ENCODE results near the gene ITGA1.

ITGA1 gene

DNA sequence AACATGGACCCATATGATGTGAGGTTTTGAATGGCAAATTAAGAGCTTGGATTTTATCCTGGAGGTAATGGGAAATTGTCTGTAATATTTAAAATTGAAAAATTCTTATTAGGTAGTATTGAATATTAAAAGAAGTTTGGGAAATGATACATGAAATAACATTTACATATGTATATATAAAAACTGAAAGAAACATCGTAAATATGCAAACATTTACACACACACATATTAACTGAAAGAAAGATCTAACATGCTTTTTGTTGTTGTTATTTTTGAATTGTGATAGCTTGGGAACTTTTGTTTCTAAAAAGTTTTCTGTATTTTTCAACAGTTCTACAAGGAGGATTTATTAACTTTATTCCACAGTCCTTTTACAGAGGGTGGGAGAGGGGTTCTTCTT is 118.6 kb downstream of the ITGA1 start:
- no peak for DNase-seq

- no peak for DNase-seq
These were observed 119.1 kb downstream of the ITGA1 start for GRCh38 chr5:52906845-52907244.

DNA sequence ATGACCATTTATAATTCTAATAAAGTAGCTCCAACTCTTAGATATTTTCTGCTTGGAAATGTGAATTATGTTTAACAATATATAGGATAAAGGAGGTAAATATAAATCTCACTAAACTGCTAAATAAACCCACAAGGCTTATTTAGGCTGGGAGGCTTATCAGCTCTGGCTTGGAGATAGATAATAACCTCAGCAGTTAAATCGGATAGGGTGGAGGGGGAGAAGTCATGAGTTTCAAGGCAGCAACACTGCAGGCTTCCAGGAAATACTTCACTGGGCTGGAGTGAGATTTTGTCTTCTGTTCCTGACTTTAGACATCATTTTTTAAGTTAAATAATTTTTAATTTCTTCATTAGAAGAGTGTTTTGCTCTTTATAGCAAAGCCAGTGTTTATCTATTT is 121.5 kb downstream of the ITGA1 start:
- no peak for DNase-seq

- DNase-seq, result no peak
These were observed 122.4 kb downstream of the ITGA1 start for GRCh38 chr5:52910071-52910470.

- peak; percentile 71 for DNase-seq
These were observed 127.6 kb downstream of the ITGA1 start for GRCh38 chr5:52915176-52915875.

DNA sequence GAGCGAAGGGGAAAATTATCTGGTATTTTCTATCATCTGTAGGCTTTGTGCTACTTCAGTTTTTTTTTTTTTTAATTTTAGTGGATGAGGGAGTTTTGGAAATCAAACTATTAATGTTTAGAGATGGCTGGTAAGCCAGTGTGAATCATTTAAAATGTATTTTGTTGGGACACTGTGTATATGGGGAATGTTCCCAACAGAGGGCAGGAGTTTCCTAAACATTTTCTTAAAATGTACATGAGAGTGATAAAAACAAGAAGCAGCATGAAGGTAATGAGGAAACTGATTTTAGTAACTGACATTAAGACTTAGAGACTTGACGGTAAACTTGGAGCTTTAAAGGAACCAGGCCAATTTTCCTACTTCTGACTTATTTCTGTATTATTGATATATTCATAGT is 133.2 kb downstream of the ITGA1 start:
- DNase-seq, result no peak

DNA sequence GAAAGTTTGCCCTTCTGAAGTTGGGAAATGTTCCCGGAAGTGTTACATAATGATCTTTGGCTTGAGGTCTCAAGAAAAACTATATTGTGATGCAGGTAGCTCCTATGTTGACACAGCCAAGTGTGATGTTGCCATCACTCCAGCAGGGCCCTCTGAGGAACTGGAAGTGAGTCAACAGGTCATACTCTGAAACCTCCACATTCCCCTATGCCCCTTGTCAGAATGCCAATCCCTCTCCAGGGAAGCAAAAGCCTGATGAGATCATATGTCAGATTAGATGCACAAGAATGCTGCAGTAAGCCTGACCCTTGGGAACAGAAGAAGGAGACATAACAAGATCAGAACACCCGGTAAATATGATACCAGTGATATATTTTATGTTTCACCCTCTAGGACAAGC is 134.7 kb downstream of the ITGA1 start:
- DNase-seq, result no peak

GRCh38 chr5:52924456-52924855 is 136.7 kb downstream of the ITGA1 start:
- no peak for DNase-seq

GRCh38 chr5:52925001-52925400 is 137.3 kb downstream of the ITGA1 start:
- DNase-seq, result no peak

DNA sequence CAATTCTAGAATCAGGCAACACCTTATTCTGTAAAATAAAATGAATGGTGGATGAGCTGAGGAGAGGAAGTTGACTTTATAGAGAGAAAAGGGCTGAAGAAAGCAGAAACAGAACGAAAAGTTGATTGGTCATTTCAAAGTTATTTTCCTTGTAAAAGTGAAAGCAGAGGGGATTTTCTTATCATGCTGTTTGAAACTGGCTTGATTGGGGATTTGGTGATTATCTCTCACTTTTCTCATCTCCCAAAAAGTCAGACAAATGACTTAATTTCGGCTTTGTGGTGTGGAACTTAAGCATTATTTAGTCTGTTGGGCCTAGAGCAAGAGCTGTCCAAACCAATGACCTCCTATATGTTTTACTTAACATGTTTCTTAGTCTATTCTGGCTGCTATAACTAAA is 141.0 kb downstream of the ITGA1 start:
- no peak for DNase-seq

DNA sequence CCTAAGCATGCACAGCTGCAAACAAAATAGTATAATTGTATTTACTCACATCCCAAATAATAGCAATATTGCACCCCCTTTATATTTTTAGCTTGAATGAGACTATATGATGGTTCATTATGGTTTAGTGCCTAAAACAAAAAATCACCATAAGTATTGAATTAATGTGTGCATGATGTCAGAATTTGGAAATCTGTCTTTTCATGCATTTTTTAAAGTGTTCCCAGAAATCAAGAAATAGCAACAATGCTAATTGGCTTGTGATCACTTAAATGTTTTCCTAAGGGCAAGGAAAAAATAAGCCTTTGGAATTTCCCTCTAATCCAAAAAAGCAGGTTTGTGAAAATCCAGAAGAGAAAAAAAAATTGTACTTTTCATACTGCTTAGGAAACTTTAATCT is 150.5 kb downstream of the ITGA1 start:
- no peak for DNase-seq

DNA sequence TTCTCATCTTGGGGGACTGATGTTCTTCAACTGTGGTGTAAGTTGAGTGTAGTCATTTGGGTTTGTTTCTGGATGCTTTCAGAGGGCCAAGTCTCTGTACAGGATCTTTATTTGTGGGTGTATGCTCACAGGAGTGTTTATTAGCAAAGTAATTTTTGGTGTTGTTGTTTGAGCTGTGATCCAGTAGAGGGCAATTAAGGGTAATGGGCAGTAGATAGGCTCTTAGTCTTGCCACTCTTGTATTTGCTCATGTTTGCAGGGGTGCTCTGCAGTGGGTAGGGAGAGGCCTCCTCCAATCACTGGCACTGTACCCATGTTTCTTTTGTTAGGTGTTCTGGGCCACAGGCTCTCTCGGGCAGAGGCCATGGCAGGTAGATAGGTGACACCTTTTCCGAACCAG is 155.6 kb downstream of the ITGA1 start:
- DNase-seq, result peak; percentile 17

DNA sequence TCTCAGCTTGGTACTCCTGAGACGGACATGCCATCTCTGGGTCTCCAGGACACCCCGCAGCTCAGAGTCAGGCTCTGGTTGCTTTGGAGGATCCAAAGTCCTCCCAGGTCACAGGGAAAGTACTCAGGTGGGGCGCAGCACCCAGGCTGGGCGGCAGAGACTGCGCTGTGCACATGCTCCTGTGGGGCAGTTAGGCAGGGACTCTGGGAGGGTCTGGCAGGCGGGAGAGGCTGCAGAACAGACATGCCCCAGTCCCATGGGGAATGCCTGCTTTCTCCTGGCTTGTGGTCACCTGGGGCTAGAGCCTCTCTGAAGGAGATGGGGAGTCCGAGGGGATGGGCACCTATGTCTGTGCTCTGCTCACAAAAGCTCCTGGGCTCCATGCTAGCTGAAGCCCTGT is 156.1 kb downstream of the ITGA1 start:
- no peak for DNase-seq

GRCh38 chr5:52945040-52945439 is 157.3 kb downstream of the ITGA1 start:
- no peak for DNase-seq

DNA sequence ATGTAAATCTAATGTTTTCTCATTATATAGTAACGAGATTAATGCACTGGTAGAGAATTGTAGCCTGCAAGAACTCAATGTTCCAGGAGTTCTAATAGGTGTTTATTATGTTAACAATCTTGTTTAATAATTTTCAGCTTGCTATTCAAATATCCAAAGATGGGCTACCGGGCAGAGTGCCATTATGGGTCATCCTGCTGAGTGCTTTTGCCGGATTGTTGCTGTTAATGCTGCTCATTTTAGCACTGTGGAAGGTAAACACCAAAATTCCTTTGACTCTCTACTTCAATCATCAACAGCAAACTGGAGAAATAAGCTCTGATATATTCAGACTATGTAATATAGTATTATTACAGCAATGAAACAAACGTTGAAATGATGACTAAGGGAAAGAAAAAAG is 159.5 kb downstream of the ITGA1 start:
- no peak for DNase-seq

DNA sequence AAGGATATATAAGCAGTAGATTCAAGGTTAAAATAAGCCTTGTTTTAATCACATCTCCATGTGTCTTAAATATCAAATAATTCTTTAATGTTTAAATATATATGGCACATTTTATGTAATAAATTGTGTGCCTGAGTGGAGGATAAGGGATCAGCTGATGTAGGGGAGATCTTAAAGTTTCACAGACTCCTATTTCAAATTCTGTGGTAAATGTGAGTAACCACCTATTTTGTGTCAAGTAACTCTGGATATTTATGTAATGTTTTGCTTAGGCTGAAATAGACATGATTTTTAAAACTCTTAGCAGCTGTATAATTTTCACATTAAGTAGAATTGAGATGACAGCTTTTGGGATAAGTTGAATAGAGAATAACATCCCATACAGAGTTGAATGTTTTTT is 160.1 kb downstream of the ITGA1 start:
- no peak for DNase-seq

GRCh38 chr5:52948418-52949076 is 160.8 kb downstream of the ITGA1 start:
- peak; percentile 84 for DNase-seq

- no peak for DNase-seq
These were observed 163.0 kb downstream of the ITGA1 start for GRCh38 chr5:52950686-52951085.

DNA sequence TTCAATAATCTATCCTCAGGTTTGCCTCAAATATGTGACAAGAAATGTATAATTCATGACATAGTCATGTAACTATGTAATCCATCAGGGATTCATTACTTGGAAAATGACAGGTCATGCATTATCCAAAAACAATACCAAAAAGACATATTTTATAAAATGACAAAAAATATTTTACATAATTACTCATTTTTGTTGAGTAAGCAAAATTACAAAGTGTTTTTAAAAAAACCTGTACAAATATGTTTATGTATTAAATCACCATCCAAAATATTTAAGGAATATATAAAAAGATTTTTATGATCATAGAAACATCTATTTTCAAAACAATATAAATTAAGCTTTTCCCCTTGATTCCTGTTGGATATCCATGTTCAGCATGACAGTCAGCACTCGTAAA is 164.8 kb downstream of the ITGA1 start:
- DNase-seq, result no peak

DNA sequence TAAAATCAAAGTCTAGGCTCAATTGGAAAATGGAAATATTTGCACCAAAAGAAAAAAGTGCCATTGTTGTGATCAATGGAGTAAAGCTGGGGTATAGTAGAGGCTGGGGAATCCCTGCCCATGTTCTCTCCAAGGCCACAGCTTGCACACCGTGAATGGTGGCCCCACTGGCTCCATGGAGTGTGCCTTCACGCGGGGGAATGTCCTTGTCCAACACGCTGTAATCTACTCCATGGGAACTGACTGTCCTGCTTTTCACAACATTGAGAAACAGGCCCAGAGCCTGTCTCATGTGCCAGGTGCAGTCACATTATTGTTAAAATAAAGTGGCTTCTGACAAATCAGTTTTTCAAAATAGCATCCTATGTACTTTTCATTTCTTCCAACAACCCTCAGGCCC is 168.3 kb downstream of the ITGA1 start:
- no peak for DNase-seq

- DNase-seq, result no peak
These were observed 169.4 kb downstream of the ITGA1 start for GRCh38 chr5:52956915-52957747.

- no peak for DNase-seq
These were observed 173.6 kb downstream of the ITGA1 start for GRCh38 chr5:52961274-52961681.

DNA sequence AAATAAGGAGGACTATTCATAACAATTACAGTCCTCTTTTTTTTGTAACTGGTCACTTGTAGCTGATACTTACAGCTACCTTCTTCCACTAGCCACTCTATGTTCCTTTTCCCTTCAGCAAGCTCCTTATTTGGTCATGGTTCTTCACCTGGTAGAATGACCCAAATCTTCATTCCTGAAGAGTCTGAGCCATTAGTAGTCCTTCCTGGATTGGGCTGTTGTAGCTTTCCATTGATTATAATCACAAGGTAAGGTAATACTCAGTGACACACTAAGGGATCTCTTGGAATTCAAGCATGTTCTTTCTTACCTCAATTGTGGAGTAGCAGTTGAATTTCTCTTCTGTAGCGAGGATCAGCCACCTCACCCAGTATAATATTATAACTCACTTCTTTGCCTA is 175.9 kb downstream of the ITGA1 start:
- DNase-seq, result no peak

- DNase-seq, result no peak
These were observed 176.4 kb downstream of the ITGA1 start for GRCh38 chr5:52964138-52964537.
